GM23338 (cell line): Measurements from ENCODE around the gene COL26A1. TPM values are rescaled to one million over a fixed set of nuclear protein-coding genes. Genes with fewer than 3 reads are reported as not detected.
"Not testable (repeated sequence)": the region's sequence is repeated elsewhere in the genome, so short reads cannot be mapped to it uniquely, and the experiment has no call there.

ENCODE experiments used
- ATAC-seq: fragments of 200-7000 bp; cut with Tn5 transposase; 3 replicates; pipeline ENCODE4 v1.9.1; 2020
- DNase-seq: peaks from one replicate; pipeline ENCODE4 v3.0.0-alpha.2; 2015; ENCODE audit warnings: low spot score
- H2AFZ ChIP-seq: fragments of 200-600 bp; sonication (generic); 2 replicates; pipeline ENCODE4 v1.8.0; 2016; ENCODE audit warnings: antibody characterized with exemption, mild to moderate bottlenecking, moderate library complexity
- H3F3A ChIP-seq: fragments of 200-600 bp; sonication (generic); replicated peaks from 2 replicates; pipeline ENCODE4 v1.8.0; 2017; ENCODE audit warnings: antibody characterized with exemption, mixed run types, low read depth
- H3K27ac ChIP-seq: fragments of 200-600 bp; sonication (generic); 2 replicates; pipeline ENCODE4 v1.6.1; 2016; ENCODE audit warnings: low read depth
- H3K27me3 ChIP-seq: fragments of 200-600 bp; sonication (generic); 2 replicates; pipeline ENCODE4 v1.8.0; 2016; ENCODE audit warnings: mild to moderate bottlenecking, mixed run types, moderate library complexity; ENCODE audit not compliant: insufficient read depth
- H3K36me3 ChIP-seq: fragments of 200-600 bp; sonication (generic); 2 replicates; pipeline ENCODE4 v1.8.0; 2016; ENCODE audit warnings: mild to moderate bottlenecking; ENCODE audit not compliant: insufficient read depth
- H3K4me1 ChIP-seq: fragments of 200-600 bp; sonication (generic); 2 replicates; pipeline ENCODE4 v1.8.0; 2016; ENCODE audit warnings: mild to moderate bottlenecking, moderate library complexity; ENCODE audit not compliant: insufficient read depth
- H3K4me2 ChIP-seq: fragments of 200-600 bp; sonication (generic); 2 replicates; pipeline ENCODE4 v1.7.1; 2017; ENCODE audit warnings: mixed run types
- H3K4me3 ChIP-seq: fragments of 200-600 bp; sonication (generic); 2 replicates; pipeline ENCODE4 v1.6.1; 2016; ENCODE audit warnings: mixed run types
- H3K79me2 ChIP-seq: fragments of 200-600 bp; sonication (generic); replicated peaks from 2 replicates; pipeline ENCODE4 v1.8.0; 2017; ENCODE audit warnings: mild to moderate bottlenecking; ENCODE audit not compliant: insufficient read depth
- H3K9me2 ChIP-seq: fragments of 200-600 bp; sonication (generic); 2 replicates; pipeline ENCODE4 v1.8.0; 2017; ENCODE audit not compliant: insufficient read depth
- H4K20me1 ChIP-seq: fragments of 200-600 bp; sonication (generic); replicated peaks from 2 replicates; pipeline ENCODE4 v1.8.0; 2017; ENCODE audit warnings: mild to moderate bottlenecking; ENCODE audit not compliant: insufficient read depth
- H3K27ac Mint-ChIP-seq: 2 replicates; pipeline ENCODE4 v1.8.0; 2020; ENCODE audit warnings: inconsistent platforms, mild to moderate bottlenecking, moderate library complexity, mixed read lengths
- H3K27me3 Mint-ChIP-seq: 3 replicates; pipeline ENCODE4 v1.8.0; 2022; ENCODE audit warnings: low read depth, mild to moderate bottlenecking, moderate library complexity, mixed read lengths, inconsistent platforms; ENCODE audit not compliant: insufficient read depth, poor library complexity
- H3K36me3 Mint-ChIP-seq: 3 replicates; pipeline ENCODE4 v1.8.0; 2021; ENCODE audit warnings: low read depth, mild to moderate bottlenecking, inconsistent platforms, moderate library complexity, mixed read lengths
- H3K4me1 Mint-ChIP-seq: 3 replicates; pipeline ENCODE4 v1.8.0; 2020; ENCODE audit warnings: mild to moderate bottlenecking, inconsistent platforms, mixed read lengths
- H3K4me3 Mint-ChIP-seq: 3 replicates; pipeline ENCODE4 v1.8.0; 2021; ENCODE audit warnings: moderate library complexity, mild to moderate bottlenecking, inconsistent platforms, mixed read lengths
- H3K9me3 Mint-ChIP-seq: 3 replicates; pipeline ENCODE4 v1.8.0; 2020; ENCODE audit warnings: moderate library complexity, mild to moderate bottlenecking, inconsistent platforms, mixed read lengths
- CTCF ChIP-seq, 2 experiments: fragments of 200-600 bp in 1 of 2; sonication (generic) in 1 of 2; conservative IDR thresholded peaks; 2 replicates each; pipeline versions ENCODE4 v1.5.1 to v1.6.1; 2016 to 2017; ENCODE audit warnings: antibody characterized with exemption in 2 of 2, low read depth in 2 of 2, mild to moderate bottlenecking in 2 of 2, moderate library complexity in 1 of 2
- EZH2 ChIP-seq: fragments of 200-600 bp; sonication (generic); IDR thresholded peaks from one replicate; pipeline ENCODE4 v1.8.0; 2017; ENCODE audit warnings: antibody characterized with exemption, mild to moderate bottlenecking, low read depth; ENCODE audit not compliant: unreplicated experiment
- EZH2phosphoT487 ChIP-seq: fragments of 200-600 bp; sonication (generic); IDR thresholded peaks from one replicate; pipeline ENCODE4 v1.8.1; 2018; ENCODE audit warnings: antibody characterized with exemption; ENCODE audit not compliant: unreplicated experiment
- JUNB ChIP-seq: IDR thresholded peaks from one replicate; pipeline ENCODE4 v1.6.1; 2016; ENCODE audit warnings: antibody characterized with exemption; ENCODE audit not compliant: unreplicated experiment
- NANOG ChIP-seq: IDR thresholded peaks from 2 replicates; pipeline ENCODE4 v1.6.1; 2016; ENCODE audit warnings: antibody characterized with exemption, borderline replicate concordance
- POLR2AphosphoS5 ChIP-seq: IDR thresholded peaks from 2 replicates; pipeline ENCODE4 v1.6.1; 2016; ENCODE audit warnings: antibody characterized with exemption, low read depth
- STAT1 ChIP-seq: IDR thresholded peaks from one replicate; pipeline ENCODE4 v1.6.1; 2016; ENCODE audit warnings: antibody characterized with exemption; ENCODE audit not compliant: unreplicated experiment
- ZNF462 ChIP-seq: fragments of 250-450 bp; sonication (Bioruptor Pico); IDR thresholded peaks from 2 replicates; pipeline ENCODE4 v1.5.0; 2020; ENCODE audit warnings: mild to moderate bottlenecking, moderate library complexity
- polyA plus RNA-seq: library from polyadenylated mRNA; unstranded; fragments of >200 nt; fragmentation: Nextera tagmentation; extraction: Ambion mirVana; gene quantifications from 2 replicates; pipeline ENCODE4 v1.2.1, GENCODE V29; 2016
- total RNA-seq: library from RNA; depleted of rRNA; stranded (reverse); fragments of >200 nt; shearing (Covaris generic); gene quantifications from 2 replicates; pipeline ENCODE4 v1.2.3, GENCODE V29; 2014
- TF ChIP-seq, protein P1 (sequence below): IDR thresholded peaks from 2 replicates; pipeline ENCODE4 v1.6.1; 2016; ENCODE audit warnings: antibody characterized with exemption

Gene COL26A1
- total and polyA plus RNA-seq, 2 experiments from 2014 or later: 17.8 to 55.0 TPM

- Mint-ChIP-seq H3K36me3 (peaks cover 7% of the 10 kb centered on the region; the same call in 1 of the 3 replicates), H3K4me3 (no peak overlapping the region), H3K27ac (no peak overlapping the region), H3K27me3 (peaks cover 6% of the 10 kb centered on the region), H3K4me1 (peaks cover 39% of the 10 kb centered on the region), H3K9me3 (no peaks in the 10 kb centered on the region)
- no peaks in the 10 kb centered on the region for H3K27me3 ChIP-seq
- H2AFZ ChIP-seq: no peak overlapping the region
- no peaks in the 10 kb centered on the region for H3K9me2 ChIP-seq
- H3K79me2 ChIP-seq: no peaks in the 10 kb centered on the region
- no peak for TF ChIP-seq POLR2AphosphoS5
- TF ChIP-seq EZH2: no peak
- TF ChIP-seq STAT1: no peak
- TF ChIP-seq, protein P1, sequence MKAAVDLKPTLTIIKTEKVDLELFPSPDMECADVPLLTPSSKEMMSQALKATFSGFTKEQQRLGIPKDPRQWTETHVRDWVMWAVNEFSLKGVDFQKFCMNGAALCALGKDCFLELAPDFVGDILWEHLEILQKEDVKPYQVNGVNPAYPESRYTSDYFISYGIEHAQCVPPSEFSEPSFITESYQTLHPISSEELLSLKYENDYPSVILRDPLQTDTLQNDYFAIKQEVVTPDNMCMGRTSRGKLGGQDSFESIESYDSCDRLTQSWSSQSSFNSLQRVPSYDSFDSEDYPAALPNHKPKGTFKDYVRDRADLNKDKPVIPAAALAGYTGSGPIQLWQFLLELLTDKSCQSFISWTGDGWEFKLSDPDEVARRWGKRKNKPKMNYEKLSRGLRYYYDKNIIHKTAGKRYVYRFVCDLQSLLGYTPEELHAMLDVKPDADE: no peak
- no peak for TF ChIP-seq JUNB
- TF ChIP-seq EZH2phosphoT487: no peak
- TF ChIP-seq CTCF (conservative IDR thresholded peaks at IDR 0.05; ENCODE audit: low read depth in 2 of 2): no peak
- no peak for TF ChIP-seq ZNF462 (CRISPR knock-in tag)
- no peak for TF ChIP-seq NANOG
- peak overlapping the region; percentile 78 for H3K27ac ChIP-seq
- H4K20me1 ChIP-seq: no peaks in the 10 kb centered on the region
- no peaks in the 10 kb centered on the region for H3K36me3 ChIP-seq
- H3K4me3 ChIP-seq: no peak overlapping the region
- H3F3A ChIP-seq: 0 out of 2 replicates have a peak, but pooled peaks cover 7% of the 10 kb centered on the region
- H3K4me1 ChIP-seq: peaks cover 18% of the 10 kb centered on the region
- ATAC-seq (no peak), DNase-seq (no peak)
- no peak overlapping the region for H3K4me2 ChIP-seq
Observed at GRCh38 chr7:101488826-101489572, 126.3 kb downstream of the COL26A1 start.

GRCh38 chr7:101490439-101490838 lies 127.8 kb downstream of the COL26A1 start:
- H3K27me3 ChIP-seq, H3K9me2 ChIP-seq, H3K79me2 ChIP-seq, H3K27ac ChIP-seq, H4K20me1 ChIP-seq, ATAC-seq, H3K36me3 Mint-ChIP-seq, H3K36me3 ChIP-seq, H3K4me2 ChIP-seq, H3K27ac Mint-ChIP-seq, H3K4me3 ChIP-seq, H3K4me3 Mint-ChIP-seq, H2AFZ ChIP-seq, DNase-seq, H3K9me3 Mint-ChIP-seq, H3F3A ChIP-seq: not testable (repeated sequence)
- peaks cover 12% of the 10 kb centered on the region for H3K27me3 Mint-ChIP-seq
- H3K4me1 Mint-ChIP-seq: peaks cover 44% of the 10 kb centered on the region
- H3K4me1 ChIP-seq: peaks cover 25% of the 10 kb centered on the region
